ENCODE measurements around the gene ZNF74.
"Not testable (repeated sequence)": the region's sequence is repeated elsewhere in the genome, so short reads cannot be mapped to it uniquely, and the experiment has no call there.

The ZNF74 gene

GRCh38 chr22:20400606-20401375, 6.8 kb downstream of the ZNF74 start:
- no peak for DNase-seq

GRCh38 chr22:20401376-20402014, 7.5 kb downstream of the ZNF74 start:
- DNase-seq: no peak

- no peak for DNase-seq
Measured at GRCh38 chr22:20402960-20403778, 9.2 kb downstream of the ZNF74 start.

GRCh38 chr22:20403779-20404140, 9.8 kb downstream of the ZNF74 start:
- no peak for DNase-seq

- DNase-seq: no peak
Measured at GRCh38 chr22:20404881-20405280, 10.9 kb downstream of the ZNF74 start.

- no peak for DNase-seq
Measured at GRCh38 chr22:20405291-20405930, 11.5 kb downstream of the ZNF74 start.

- DNase-seq: no peak
Measured at GRCh38 chr22:20405931-20406685, 12.2 kb downstream of the ZNF74 start.

- no peak for DNase-seq
Measured at GRCh38 chr22:20406686-20407408, 12.9 kb downstream of the ZNF74 start.

- DNase-seq: no peak
Measured at GRCh38 chr22:20407829-20408228, 13.9 kb downstream of the ZNF74 start.

- no peak for DNase-seq
Measured at GRCh38 chr22:20408891-20409290, 14.9 kb downstream of the ZNF74 start.

GRCh38 chr22:20409385-20409784, 15.4 kb downstream of the ZNF74 start:
- DNase-seq: not testable (repeated sequence)

GRCh38 chr22:20412474-20413216, 18.7 kb downstream of the ZNF74 start:
- no peak for DNase-seq

- no peak for DNase-seq
Measured at GRCh38 chr22:20413217-20414058, 19.5 kb downstream of the ZNF74 start.

GRCh38 chr22:20414059-20414440, 20.1 kb downstream of the ZNF74 start:
- no peak for DNase-seq

GRCh38 chr22:20414450-20414849, 20.5 kb downstream of the ZNF74 start:
- no peak for DNase-seq

- not testable (repeated sequence) for DNase-seq
Measured at GRCh38 chr22:20415241-20415640, 21.3 kb downstream of the ZNF74 start.

- not testable (repeated sequence) for DNase-seq
Measured at GRCh38 chr22:20415699-20416098, 21.7 kb downstream of the ZNF74 start.

- peak; percentile 82 for DNase-seq
Measured at GRCh38 chr22:20418211-20418788, 24.3 kb downstream of the ZNF74 start.

- no peak for DNase-seq
Measured at GRCh38 chr22:20419664-20419951, 25.7 kb downstream of the ZNF74 start.

Measured in right kidney (tissue), 1 donor.